NK-92 (cell line): Measurements from ENCODE around the gene CDR2L.
"Not testable (repeated sequence)": the region's sequence is repeated elsewhere in the genome, so short reads cannot be mapped to it uniquely, and the experiment has no call there.

ENCODE experiments used
- DNase-seq: peaks from one replicate; lab custom pipeline; 2025; ENCODE audit not compliant: unreplicated experiment; lab: John Stamatoyannopoulos, UW

Gene CDR2L

GRCh38 chr17:75009139-75009724 is 21.8 kb downstream of the CDR2L start:
- DNase-seq = no peak

- DNase-seq = no peak
Measured at GRCh38 chr17:75010683-75011400, 23.4 kb downstream of the CDR2L start.

- DNase-seq = no peak
Measured at GRCh38 chr17:75011401-75012095, 24.1 kb downstream of the CDR2L start.

- no peak for DNase-seq
Measured at GRCh38 chr17:75012096-75012345, 24.6 kb downstream of the CDR2L start.

- DNase-seq = no peak
Measured at GRCh38 chr17:75012346-75013091, 25.1 kb downstream of the CDR2L start, which contains the start of gene MRPL58. Gene MRPL58 (plus strand): TSS chr17:75012670. CDS start chr17:75012687, 17 bp downstream.

- no peak for DNase-seq
Measured at GRCh38 chr17:75013092-75013559, 25.7 kb downstream of the CDR2L start.

GRCh38 chr17:75019146-75019545 is 31.7 kb downstream of the CDR2L start:
- no peak for DNase-seq

GRCh38 chr17:75019710-75020109 is 32.3 kb downstream of the CDR2L start:
- DNase-seq = no peak

- DNase-seq = no peak
Measured at GRCh38 chr17:75020331-75021110, 33.1 kb downstream of the CDR2L start.

- no peak for DNase-seq
Measured at GRCh38 chr17:75024686-75025397, 37.4 kb downstream of the CDR2L start.

GRCh38 chr17:75025398-75025734 is 37.9 kb downstream of the CDR2L start:
- DNase-seq = not testable (repeated sequence)

GRCh38 chr17:75026650-75027049 is 39.2 kb downstream of the CDR2L start:
- DNase-seq = not testable (repeated sequence)

GRCh38 chr17:75030161-75030560 is 42.7 kb downstream of the CDR2L start:
- no peak for DNase-seq

GRCh38 chr17:75031972-75032719 is 44.7 kb downstream of the CDR2L start:
- no peak for DNase-seq

- DNase-seq = no peak
Measured at GRCh38 chr17:75032720-75033280, 45.4 kb downstream of the CDR2L start.

- DNase-seq = no peak
Measured at GRCh38 chr17:75033346-75034235, 46.2 kb downstream of the CDR2L start.

GRCh38 chr17:75034236-75034908 is 46.9 kb downstream of the CDR2L start:
- DNase-seq = no peak
